H1 (cell line): Measurements from ENCODE around the gene MANBA. TPM values are rescaled to one million over a fixed set of nuclear protein-coding genes. Genes with fewer than 3 reads are reported as not detected.

ENCODE experiments used
- CTCF ChIA-PET: fragments of 300-600 bp; sonication (Branson Sonifier 250); formaldehyde crosslinking; loops from one replicate; lab custom pipeline; 2021; ENCODE audit not compliant: partially characterized antibody; lab: Charles Lee
- POLR2A ChIA-PET: fragments of 300-600 bp; sonication (Branson Sonifier 250); formaldehyde crosslinking; loops from one replicate; lab custom pipeline; 2021; ENCODE audit warnings: inconsistent platforms; ENCODE audit not compliant: partially characterized antibody; lab: Charles Lee
- DNase-seq, 2 experiments: peaks; one replicate each; pipeline versions ENCODE4 v3.0.0 to v3.0.0-alpha.2; 2010 to 2022; ENCODE audit warnings: low spot score in 2 of 2, low read depth in 1 of 2, mixed read lengths in 1 of 2
- FAIRE-seq: peaks from 2 replicates; lab custom pipeline; 2011; peaks lifted over from hg19 to GRCh38; lab: Jason Lieb, UNC
- H2AFZ ChIP-seq: 2 replicates; pipeline ENCODE4 v1.8.1; 2012; ENCODE audit warnings: low read length, inconsistent platforms
- H2AK5ac ChIP-seq: 2 replicates; pipeline ENCODE4 v1.6.1; 2013; ENCODE audit warnings: low read depth, low read length
- H2BK120ac ChIP-seq: replicated peaks from 2 replicates; pipeline ENCODE3; 2013; ENCODE audit warnings: low read depth, low read length, inconsistent platforms
- H2BK12ac ChIP-seq: 2 replicates; pipeline ENCODE4 v1.6.1; 2013; ENCODE audit warnings: low read depth, low read length
- H2BK15ac ChIP-seq: 2 replicates; pipeline ENCODE4 v1.6.1; 2013; ENCODE audit warnings: low read length
- H2BK20ac ChIP-seq: 2 replicates; pipeline ENCODE4 v1.6.1; 2013; ENCODE audit warnings: low read length
- H2BK5ac ChIP-seq: 2 replicates; pipeline ENCODE4 v1.6.1; 2013; ENCODE audit warnings: low read depth, low read length
- H3K14ac ChIP-seq: 2 replicates; pipeline ENCODE4 v1.6.1; 2013; ENCODE audit warnings: inconsistent platforms; ENCODE audit not compliant: insufficient read length
- H3K18ac ChIP-seq: 2 replicates; pipeline ENCODE4 v1.6.1; 2013; ENCODE audit warnings: low read length; ENCODE audit errors: extremely low read depth
- H3K23ac ChIP-seq: 2 replicates; pipeline ENCODE4 v1.6.1; 2013; ENCODE audit warnings: inconsistent platforms; ENCODE audit not compliant: insufficient read length
- H3K23me2 ChIP-seq: 2 replicates; pipeline ENCODE4 v1.6.1; 2013; ENCODE audit warnings: low read depth, low read length
- H3K27ac ChIP-seq: 2 replicates; pipeline ENCODE4 v1.6.1; 2011; ENCODE audit warnings: low read depth, low read length, inconsistent platforms
- H3K27me3 ChIP-seq, 4 experiments: replicated peaks in 1 of 4; 1 replicate in 1 of 4; 2 replicates in 3 of 4; pipeline versions ENCODE4 v1.6.1 to v1.8.1; 2011 to 2013; ENCODE audit warnings: low read length in 3 of 4, mild to moderate bottlenecking in 3 of 4, inconsistent platforms in 2 of 4, mixed read lengths in 2 of 4, moderate library complexity in 1 of 4; ENCODE audit not compliant: control insufficient read depth in 3 of 4, insufficient read depth in 3 of 4; ENCODE audit errors: extremely low read depth in 1 of 4
- H3K36me3 ChIP-seq, 4 experiments: 2 replicates each; pipeline versions ENCODE4 v1.6.1 to v1.8.1; 2011 to 2013; ENCODE audit warnings: mild to moderate bottlenecking in 4 of 4, low read length in 3 of 4, moderate library complexity in 2 of 4, control low read depth in 1 of 4, inconsistent platforms in 1 of 4; ENCODE audit not compliant: insufficient read depth in 4 of 4, control insufficient read depth in 2 of 4
- H3K4ac ChIP-seq: replicated peaks from 2 replicates; pipeline ENCODE3; 2013; ENCODE audit warnings: low read length, low read depth, mixed read lengths, inconsistent platforms; ENCODE audit not compliant: insufficient read length
- H3K4me1 ChIP-seq, 4 experiments: replicated peaks in 1 of 4; 1 replicate in 1 of 4; 2 replicates in 3 of 4; pipeline versions ENCODE4 v1.6.1 to v1.8.1; 2011 to 2013; ENCODE audit warnings: low read length in 3 of 4, inconsistent platforms in 2 of 4, mixed read lengths in 1 of 4; ENCODE audit not compliant: insufficient read depth in 4 of 4, control insufficient read depth in 3 of 4
- H3K4me2 ChIP-seq, 2 experiments: 2 replicates each; pipeline versions ENCODE4 v1.6.1 to v1.8.1; 2011 to 2013; ENCODE audit warnings: low read depth in 2 of 2, low read length in 2 of 2, control low read depth in 1 of 2, inconsistent platforms in 1 of 2, mild to moderate bottlenecking in 1 of 2; ENCODE audit not compliant: insufficient read depth in 1 of 2
- H3K4me3 ChIP-seq, 4 experiments: fragments of 200-600, 300-600 bp in 1 of 4; sonication (generic), shearing (Covaris generic), sonication (Bioruptor Twin) in 1 of 4; 2 replicates each; pipeline versions ENCODE4 v1.5.1 to v1.8.1; 2011 to 2016; ENCODE audit warnings: low read length in 4 of 4, low read depth in 3 of 4, control low read depth in 2 of 4, inconsistent platforms in 2 of 4, mild to moderate bottlenecking in 2 of 4, mixed read lengths in 1 of 4, moderate library complexity in 1 of 4; ENCODE audit not compliant: insufficient read depth in 2 of 4; ENCODE audit errors: extremely low read depth in 1 of 4
- H3K56ac ChIP-seq: replicated peaks from 2 replicates; pipeline ENCODE3; 2013; ENCODE audit warnings: low read depth, mild to moderate bottlenecking, mixed read lengths, low read length, inconsistent platforms; ENCODE audit not compliant: insufficient read length
- H3K79me1 ChIP-seq: 2 replicates; pipeline ENCODE4 v1.6.1; 2013; ENCODE audit warnings: low read depth, low read length, control low read depth
- H3K79me2 ChIP-seq, 2 experiments: 2 replicates each; pipeline versions ENCODE4 v1.6.1 to v1.8.1; 2012 to 2013; ENCODE audit warnings: low read length in 2 of 2, mild to moderate bottlenecking in 2 of 2, inconsistent platforms in 1 of 2; ENCODE audit not compliant: insufficient read depth in 2 of 2, control insufficient read depth in 1 of 2
- H3K9ac ChIP-seq, 4 experiments: replicated peaks in 1 of 4; 1 replicate in 1 of 4; 2 replicates in 3 of 4; pipeline versions ENCODE4 v1.6.1 to v1.8.1; 2011 to 2013; ENCODE audit warnings: low read depth in 3 of 4, low read length in 3 of 4, control low read depth in 2 of 4, mild to moderate bottlenecking in 2 of 4, moderate library complexity in 2 of 4, inconsistent platforms in 1 of 4; ENCODE audit errors: extremely low read depth in 1 of 4
- H3K9me3 ChIP-seq, 2 experiments: 2 replicates each; pipeline versions ENCODE4 v1.6.1 to v1.8.1; 2012 to 2013; ENCODE audit warnings: mild to moderate bottlenecking in 2 of 2, moderate library complexity in 2 of 2, control low read depth in 1 of 2, inconsistent platforms in 1 of 2, low read depth in 1 of 2, low read length in 1 of 2, mixed read lengths in 1 of 2; ENCODE audit not compliant: insufficient read depth in 2 of 2
- H4K20me1 ChIP-seq, 2 experiments: replicated peaks in 1 of 2; 2 replicates each; pipeline versions ENCODE3 to v1.8.1; 2011 to 2013; ENCODE audit warnings: inconsistent platforms in 2 of 2, low read length in 2 of 2, mild to moderate bottlenecking in 1 of 2; ENCODE audit not compliant: insufficient read depth in 2 of 2, control insufficient read depth in 1 of 2
- H4K5ac ChIP-seq: 2 replicates; pipeline ENCODE4 v1.6.1; 2013; ENCODE audit warnings: low read length, low read depth, mixed read lengths, inconsistent platforms; ENCODE audit not compliant: insufficient read length
- H4K8ac ChIP-seq: 2 replicates; pipeline ENCODE4 v1.8.0; 2013; ENCODE audit warnings: mild to moderate bottlenecking, moderate library complexity, low read length, inconsistent platforms; ENCODE audit not compliant: insufficient read depth; ENCODE audit errors: extremely low read depth
- H4K91ac ChIP-seq: replicated peaks from 2 replicates; pipeline ENCODE3; 2013; ENCODE audit warnings: low read length, mixed read lengths, inconsistent platforms; ENCODE audit not compliant: insufficient read length
- BACH1 ChIP-seq: IDR thresholded peaks from 2 replicates; pipeline ENCODE4 v1.6.1; 2012; ENCODE audit warnings: low read length, improper control_type of control experiment
- CBX5 ChIP-seq: fragments of 300-800, 300-1000 bp; sonication (generic); IDR thresholded peaks from 2 replicates; pipeline ENCODE4 v1.7.1; 2016; ENCODE audit warnings: antibody characterized with exemption, low read length, low read depth
- EP300 ChIP-seq, 2 experiments: IDR thresholded peaks; 1 replicate in 1 of 2; 2 replicates in 1 of 2; pipeline ENCODE4 v1.6.1; 2011 to 2012; ENCODE audit warnings: low read depth in 2 of 2, low read length in 2 of 2, mild to moderate bottlenecking in 2 of 2, borderline replicate concordance in 1 of 2, inconsistent platforms in 1 of 2, moderate library complexity in 1 of 2
- EZH2 ChIP-seq: fragments of 200-600 bp; sonication (generic); IDR thresholded peaks from 2 replicates; pipeline ENCODE4 v1.7.1; 2012; ENCODE audit warnings: low read depth, mild to moderate bottlenecking, moderate library complexity, low read length, inconsistent platforms; ENCODE audit not compliant: severe bottlenecking
- GTF2F1 ChIP-seq: IDR thresholded peaks from 2 replicates; pipeline ENCODE4 v1.6.1; 2012; ENCODE audit warnings: low read depth, low read length, improper control_type of control experiment, borderline replicate concordance
- MAFK ChIP-seq: IDR thresholded peaks from 2 replicates; pipeline ENCODE4 v1.6.1; 2012; ENCODE audit warnings: low read depth, mild to moderate bottlenecking, improper control_type of control experiment, low read length
- NRF1 ChIP-seq: IDR thresholded peaks from 2 replicates; pipeline ENCODE4 v1.6.1; 2011; ENCODE audit warnings: mild to moderate bottlenecking, low read depth, low read length, improper control_type of control experiment
- POLR2A ChIP-seq, 2 experiments: IDR thresholded peaks; 1 replicate in 1 of 2; 2 replicates in 1 of 2; pipeline ENCODE4 v1.6.1; 2011; ENCODE audit warnings: low read depth in 2 of 2, low read length in 2 of 2, mild to moderate bottlenecking in 2 of 2; ENCODE audit errors: control extremely low read depth in 1 of 2
- SIN3A ChIP-seq, 2 experiments: IDR thresholded peaks in 1 of 2; conservative IDR thresholded peaks in 1 of 2; 2 replicates each; pipeline ENCODE4 v1.6.1; 2011 to 2012; ENCODE audit warnings: low read length in 2 of 2, improper control_type of control experiment in 1 of 2, low read depth in 1 of 2, mild to moderate bottlenecking in 1 of 2
- TAF7 ChIP-seq: optimal IDR thresholded peaks from 2 replicates; pipeline ENCODE3; 2011; ENCODE audit warnings: low read depth, mild to moderate bottlenecking, inconsistent platforms, low read length, moderate library complexity, borderline replicate concordance
- WGBS, 2 experiments: shearing (Covaris generic) in 1 of 2; methylation state at CpG; one replicate each; pipeline versions ENCODE4 v1.1.6 to v1.1.7; 2013 to 2015; ENCODE audit warnings: low lambda C conversion rate in 2 of 2, mixed read lengths in 2 of 2, inconsistent platforms in 1 of 2, low coverage in 1 of 2, missing lambda C conversion rate in 1 of 2; ENCODE audit not compliant: insufficient replicate concordance in 2 of 2, insufficient coverage in 1 of 2, insufficient read length in 1 of 2; ENCODE audit errors: extremely low coverage in 1 of 2, missing lambda C conversion rate in 1 of 2; 5-methylcytosine and 5-hydroxymethylcytosine counted together
- polyA plus RNA-seq, 7 experiments: library from polyadenylated mRNA; depleted of rRNA in 3 of 7; stranded (reverse) in 5 of 7; unstranded in 2 of 7; fragments of >200 nt in 5 of 7; fragments of 200-250 nt in 2 of 7; gene quantifications; 1 replicate in 5 of 7; 2 replicates in 1 of 7; 4 replicates in 1 of 7; pipeline versions ENCODE4 v1.2.1 to v1.2.3, GENCODE V29; 2011 to 2013; ENCODE audit warnings: missing spikeins in 2 of 7, mixed read lengths in 2 of 7
- total RNA-seq: library from RNA; stranded (reverse); fragmentation: NEBNext Ultra II Directional; extraction: Animal tissue kit (Norgen Biotek cat#: 25700); gene quantifications from 2 replicates; pipeline ENCODE4 v1.2.1, GENCODE V29; 2021

The MANBA gene
- total and polyA plus RNA-seq, 2 of the 8 experiments (the other 6 are each of a cell fraction or from before 2014, with no cell fraction given), result 22.9 to 27.8 TPM

GRCh38 chr4:102775805-102776204 is 15.0 kb upstream of the MANBA start:
- Histone ChIP-seq H3K9ac (no peak overlapping the region), H3K4me1 (no peaks in the 10 kb centered on the region), H3K4me2 (no peak overlapping the region), H3K23ac (no peak overlapping the region), H3K79me2 (no peaks in the 10 kb centered on the region), H2BK120ac (no peak overlapping the region), H2AK5ac (no peak overlapping the region), H4K20me1 (no peaks in the 10 kb centered on the region), H2AFZ (no peak overlapping the region), H3K27me3 (no peaks in the 10 kb centered on the region), H4K91ac (no peak overlapping the region), H3K9me3 (no peaks in the 10 kb centered on the region), H2BK12ac (no peak overlapping the region), H4K8ac (no peak overlapping the region)
- DNase-seq, result no peak
- TF ChIP-seq SIN3A (conservative IDR thresholded peaks at IDR 0.05 in 1 of 2, IDR thresholded peaks at IDR 0.05 in 1 of 2; ENCODE audit: low read depth in 1 of 2, low read length in 2 of 2) (no peak), BACH1 (no peak), CBX5 (no peak), GTF2F1 (no peak), MAFK (no peak), NRF1 (no peak), POLR2A (IDR thresholded peaks at IDR 0.05; ENCODE audit: control extremely low read depth in 1 of 2, low read depth in 2 of 2, low read length in 2 of 2) (no peak), EP300 (IDR thresholded peaks at IDR 0.05; ENCODE audit: borderline replicate concordance in 1 of 2, low read depth in 2 of 2, low read length in 2 of 2) (no peak), EZH2 (no peak), TAF7 (no peak)
- TF ChIP-seq, all 59 proteins: peak for 0
- POLR2A ChIA-PET, result interaction anchor here (1.2 kb wide), 1 partner anchor 15 kb away, joined by 4 read pairs; the partner anchor contains the start of gene MANBA
- 74% methylated on average over 1 of the region's 1 CpG; no CpG with 5 or more reads in 1 of the 2 experiments for WGBS, 2 experiments
- no peak for FAIRE-seq
- Histone ChIP-seq H4K5ac (no peak overlapping the region), H3K27ac (no peak overlapping the region), H2BK15ac (no peak overlapping the region), H3K36me3 (no peaks in the 10 kb centered on the region), H3K79me1 (no peaks in the 10 kb centered on the region), H3K4ac (no peak overlapping the region), H3K23me2 (no peaks in the 10 kb centered on the region), H3K14ac (no peak overlapping the region), H3K4me3 (no peak overlapping the region), H3K18ac (no peak overlapping the region), H2BK5ac (no peak overlapping the region), H2BK20ac (no peak overlapping the region), H3K56ac (no peak overlapping the region)
- CTCF ChIA-PET, result no interaction called here
